ENCODE data around the gene PPP1R9B.
A peak's percentile ranks its signal among the peaks of the same experiment; 100 is the strongest.

Gene PPP1R9B

GRCh38 chr17:50117202-50118051 lies 33.0 kb downstream of the PPP1R9B start:
- Histone ChIP-seq H3K27ac (no peak overlapping the region), H3K9me3 (ENCODE audit: low read depth, low read length) (no peaks in the 10 kb centered on the region), H3K4me3 (no peak overlapping the region), H3K36me3 (ENCODE audit: insufficient read depth, low read length) (no peaks in the 10 kb centered on the region; the same call in 1 of the 2 replicates), H3K9ac (ENCODE audit: insufficient read length) (no peak overlapping the region)
- TF ChIP-seq FOXP2 (optimal IDR thresholded peaks at IDR 0.05; ENCODE audit: control extremely low read depth, extremely low read length, insufficient read depth): no peak
- TF ChIP-seq EZH2 (IDR thresholded peaks at IDR 0.05): no peak
- no peak for TF ChIP-seq POLR2AphosphoS5 (IDR thresholded peaks at IDR 0.05; ENCODE audit: borderline replicate concordance, low read depth, low read length)
- no peak for DNase-seq (ENCODE audit: low read depth, low spot score)

- Histone ChIP-seq H3K9me3 (ENCODE audit: low read depth, low read length) (no peaks in the 10 kb centered on the region), H3K27ac (no peak overlapping the region), H3K4me3 (no peak overlapping the region), H3K9ac (ENCODE audit: insufficient read length) (no peak overlapping the region), H3K36me3 (ENCODE audit: insufficient read depth, low read length) (no peaks in the 10 kb centered on the region; the same call in 1 of the 2 replicates)
- TF ChIP-seq POLR2AphosphoS5 (IDR thresholded peaks at IDR 0.05; ENCODE audit: borderline replicate concordance, low read depth, low read length): no peak
- TF ChIP-seq EZH2 (IDR thresholded peaks at IDR 0.05): no peak
- TF ChIP-seq FOXP2 (optimal IDR thresholded peaks at IDR 0.05; ENCODE audit: control extremely low read depth, extremely low read length, insufficient read depth): no peak
- no peak for DNase-seq (ENCODE audit: low read depth, low spot score)
Measured at GRCh38 chr17:50115756-50116155, 34.7 kb downstream of the PPP1R9B start.

GRCh38 chr17:50114849-50115357 lies 35.6 kb downstream of the PPP1R9B start:
- Histone ChIP-seq H3K36me3 (ENCODE audit: insufficient read depth, low read length) (no peaks in the 10 kb centered on the region; the same call in 1 of the 2 replicates), H3K9me3 (ENCODE audit: low read depth, low read length) (no peaks in the 10 kb centered on the region), H3K4me3 (no peak overlapping the region), H3K9ac (ENCODE audit: insufficient read length) (no peak overlapping the region), H3K27ac (peak overlapping the region; percentile 5; the same call in 1 of the 2 replicates)
- DNase-seq (ENCODE audit: low read depth, low spot score): peak; percentile 45
- TF ChIP-seq POLR2AphosphoS5 (IDR thresholded peaks at IDR 0.05; ENCODE audit: borderline replicate concordance, low read depth, low read length) (no peak), EZH2 (IDR thresholded peaks at IDR 0.05) (no peak), FOXP2 (optimal IDR thresholded peaks at IDR 0.05; ENCODE audit: control extremely low read depth, extremely low read length, insufficient read depth) (no peak)

- no peak overlapping the region for H3K27ac ChIP-seq
- no peaks in the 10 kb centered on the region; the same call in 1 of the 2 replicates for H3K36me3 ChIP-seq (ENCODE audit: insufficient read depth, low read length)
- H3K9ac ChIP-seq (ENCODE audit: insufficient read length): no peak overlapping the region
- TF ChIP-seq FOXP2 (optimal IDR thresholded peaks at IDR 0.05; ENCODE audit: control extremely low read depth, extremely low read length, insufficient read depth): no peak
- TF ChIP-seq POLR2AphosphoS5 (IDR thresholded peaks at IDR 0.05; ENCODE audit: borderline replicate concordance, low read depth, low read length): no peak
- TF ChIP-seq EZH2 (IDR thresholded peaks at IDR 0.05): no peak
- no peak for DNase-seq (ENCODE audit: low read depth, low spot score)
- H3K9me3 ChIP-seq (ENCODE audit: low read depth, low read length): no peaks in the 10 kb centered on the region
- no peak overlapping the region for H3K4me3 ChIP-seq
Measured at GRCh38 chr17:50114401-50114800, 36.1 kb downstream of the PPP1R9B start.

- no peak for DNase-seq (ENCODE audit: low read depth, low spot score)
- H3K4me3 ChIP-seq: no peak overlapping the region
- no peaks in the 10 kb centered on the region; the same call in 1 of the 2 replicates for H3K36me3 ChIP-seq (ENCODE audit: insufficient read depth, low read length)
- TF ChIP-seq POLR2AphosphoS5 (IDR thresholded peaks at IDR 0.05; ENCODE audit: borderline replicate concordance, low read depth, low read length) (no peak), FOXP2 (optimal IDR thresholded peaks at IDR 0.05; ENCODE audit: control extremely low read depth, extremely low read length, insufficient read depth) (no peak), EZH2 (IDR thresholded peaks at IDR 0.05) (no peak)
- no peaks in the 10 kb centered on the region for H3K9me3 ChIP-seq (ENCODE audit: low read depth, low read length)
- H3K27ac ChIP-seq: no peak overlapping the region
- no peak overlapping the region for H3K9ac ChIP-seq (ENCODE audit: insufficient read length)
Measured at GRCh38 chr17:50113624-50114320, 36.7 kb downstream of the PPP1R9B start.

- TF ChIP-seq EZH2 (IDR thresholded peaks at IDR 0.05) (no peak), POLR2AphosphoS5 (IDR thresholded peaks at IDR 0.05; ENCODE audit: borderline replicate concordance, low read depth, low read length) (no peak; the same call in 1 of the 2 replicates), FOXP2 (optimal IDR thresholded peaks at IDR 0.05; ENCODE audit: control extremely low read depth, extremely low read length, insufficient read depth) (no peak)
- Histone ChIP-seq H3K9me3 (ENCODE audit: low read depth, low read length) (no peaks in the 10 kb centered on the region), H3K9ac (ENCODE audit: insufficient read length) (no peak overlapping the region), H3K4me3 (no peak overlapping the region), H3K27ac (no peak overlapping the region), H3K36me3 (ENCODE audit: insufficient read depth, low read length) (no peaks in the 10 kb centered on the region; the same call in 1 of the 2 replicates)
- no peak for DNase-seq (ENCODE audit: low read depth, low spot score)
Measured at GRCh38 chr17:50112694-50113093, 37.8 kb downstream of the PPP1R9B start.

- Histone ChIP-seq H3K9me3 (ENCODE audit: low read depth, low read length) (no peaks in the 10 kb centered on the region), H3K9ac (ENCODE audit: insufficient read length) (no peak overlapping the region), H3K4me3 (no peak overlapping the region), H3K36me3 (ENCODE audit: insufficient read depth, low read length) (no peaks in the 10 kb centered on the region; the same call in 1 of the 2 replicates), H3K27ac (no peak overlapping the region)
- peak; percentile 6 for TF ChIP-seq POLR2AphosphoS5 (IDR thresholded peaks at IDR 0.05; ENCODE audit: borderline replicate concordance, low read depth, low read length)
- TF ChIP-seq EZH2 (IDR thresholded peaks at IDR 0.05): no peak
- no peak for DNase-seq (ENCODE audit: low read depth, low spot score)
Measured at GRCh38 chr17:50111673-50112655, 38.5 kb downstream of the PPP1R9B start.
